NCI-H1436 (cell line): Measurements from ENCODE around the gene RBP5.
"Not testable (repeated sequence)": the region's sequence is repeated elsewhere in the genome, so short reads cannot be mapped to it uniquely, and the experiment has no call there.

ENCODE experiments used
- DNase-seq: peaks from one replicate; lab custom pipeline; 2025; lab: John Stamatoyannopoulos, UW

Gene RBP5

DNA sequence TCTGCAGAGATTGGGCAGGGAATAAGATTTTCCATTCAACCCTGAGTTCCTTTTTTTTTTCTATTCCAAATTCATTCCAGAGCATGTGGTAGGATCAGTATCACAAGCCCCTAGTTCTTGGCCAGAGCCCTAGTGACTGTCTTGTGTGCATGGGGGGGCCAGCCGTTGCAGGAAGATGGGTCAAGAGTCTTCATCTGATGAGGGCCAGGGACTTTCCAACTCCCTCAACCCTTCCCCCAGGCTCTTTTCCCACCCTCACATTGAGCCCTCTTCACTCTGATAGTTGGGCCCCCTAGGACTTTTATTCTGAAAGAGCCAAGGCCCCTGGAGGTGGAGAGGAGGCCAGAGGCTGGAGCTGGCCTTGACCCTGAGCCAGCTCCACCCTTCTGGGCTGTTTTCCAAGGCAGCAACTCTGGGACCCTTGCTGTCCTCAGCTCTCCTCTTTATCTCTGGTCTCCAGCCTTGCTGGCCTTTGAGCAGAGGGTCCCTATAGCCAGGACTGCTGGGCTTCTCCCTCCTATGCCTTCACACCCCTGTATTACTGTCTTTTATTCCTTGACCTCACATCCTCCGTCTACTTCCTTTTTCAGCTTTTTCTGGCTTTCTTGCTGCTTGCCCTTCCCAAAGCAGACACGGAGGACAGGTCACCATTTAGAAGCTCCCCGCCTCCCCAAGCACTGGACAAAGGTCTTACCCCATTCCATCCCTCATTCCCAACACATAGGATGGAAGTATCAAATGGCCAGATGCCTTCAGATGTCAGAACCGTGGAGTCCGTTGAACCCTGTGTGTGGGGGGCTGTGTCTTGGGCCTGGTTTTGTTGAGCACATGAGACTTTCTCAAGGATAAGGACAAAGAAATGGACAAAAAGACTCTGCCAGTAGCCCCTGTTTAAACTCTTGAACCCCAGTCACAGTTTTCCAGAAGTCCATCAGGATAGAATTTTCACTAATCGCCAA, 5.6 kb downstream of the RBP5 start:
- DNase-seq = no peak

DNA sequence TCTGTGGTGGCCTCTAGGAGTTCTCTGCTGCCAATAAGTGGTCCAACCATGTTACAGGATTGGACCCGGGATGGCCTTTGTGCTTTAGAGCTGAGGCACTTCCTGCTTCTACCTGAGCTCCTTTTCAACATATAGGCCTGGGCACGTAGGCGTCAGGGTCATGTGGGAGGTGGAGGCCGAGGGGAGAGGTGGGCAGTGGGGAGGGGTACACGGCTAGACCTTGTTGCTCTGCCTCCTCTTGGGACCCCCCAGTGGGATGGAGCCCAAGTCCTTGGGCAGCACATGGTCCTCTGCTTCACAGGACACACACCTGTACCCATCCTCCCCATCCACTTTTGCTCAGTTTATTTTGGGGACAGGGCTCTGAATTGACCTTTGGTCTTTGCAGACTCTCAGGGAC, 7.4 kb downstream of the RBP5 start:
- no peak for DNase-seq

DNA sequence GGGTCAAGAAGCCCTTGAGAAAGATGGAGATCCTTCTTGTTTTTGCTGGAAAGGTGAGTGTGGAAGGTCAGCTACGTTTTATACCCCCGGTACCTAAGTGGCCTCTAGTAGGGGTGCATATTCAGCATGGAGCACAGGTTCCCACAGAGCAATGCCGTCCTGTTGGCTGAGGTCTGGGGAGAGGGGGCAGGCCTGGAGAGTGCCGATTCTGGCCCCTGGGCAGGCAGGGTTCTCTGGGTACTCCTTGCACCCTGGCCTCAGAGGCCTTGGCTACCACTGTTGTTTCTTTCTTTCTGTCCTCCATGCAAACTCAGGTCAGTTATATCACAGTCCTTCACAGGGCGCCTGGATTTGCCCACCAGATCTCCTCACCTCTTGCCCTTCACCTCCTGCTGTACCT, 8.5 kb downstream of the RBP5 start:
- no peak for DNase-seq

DNA sequence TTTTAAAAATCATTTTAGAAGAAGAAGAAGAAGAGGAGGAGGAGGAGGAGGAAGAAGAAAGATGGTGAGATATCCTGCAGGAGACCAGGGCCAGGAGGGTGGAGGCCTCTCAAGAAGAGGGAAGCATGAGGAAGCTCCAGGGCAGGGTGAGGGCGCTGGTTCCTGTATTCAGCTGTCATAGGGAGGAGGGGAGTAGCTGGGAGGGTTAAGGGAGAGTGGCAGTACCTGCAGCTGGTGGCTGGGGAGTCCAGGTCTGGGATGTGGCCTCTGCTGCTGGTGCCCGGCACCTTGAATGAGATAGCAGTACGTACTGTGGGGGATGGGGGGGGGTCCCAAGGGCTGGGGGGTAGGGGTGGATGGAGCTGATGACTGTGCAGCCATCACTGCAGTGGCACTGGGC, 9.8 kb downstream of the RBP5 start:
- DNase-seq = no peak

DNA sequence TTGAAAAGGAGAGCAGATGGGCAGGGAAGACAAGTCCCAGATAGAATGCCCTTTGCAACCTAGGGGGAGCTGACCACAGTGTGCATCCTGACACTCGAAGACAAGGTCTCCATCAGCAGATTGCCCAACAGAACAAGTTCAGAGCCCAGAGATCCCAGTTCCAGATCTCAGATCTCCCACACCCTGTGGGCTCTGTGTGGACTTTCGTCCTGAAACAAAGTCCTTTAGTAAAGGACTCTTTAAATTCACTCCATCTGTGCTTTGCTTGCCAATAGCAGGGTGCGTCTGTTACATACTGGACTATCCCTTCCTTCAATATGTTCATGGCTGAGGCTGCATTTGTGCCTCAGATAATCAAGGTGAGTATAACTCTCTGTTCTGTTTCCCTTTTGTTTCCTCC, 11.0 kb downstream of the RBP5 start:
- no peak for DNase-seq

DNA sequence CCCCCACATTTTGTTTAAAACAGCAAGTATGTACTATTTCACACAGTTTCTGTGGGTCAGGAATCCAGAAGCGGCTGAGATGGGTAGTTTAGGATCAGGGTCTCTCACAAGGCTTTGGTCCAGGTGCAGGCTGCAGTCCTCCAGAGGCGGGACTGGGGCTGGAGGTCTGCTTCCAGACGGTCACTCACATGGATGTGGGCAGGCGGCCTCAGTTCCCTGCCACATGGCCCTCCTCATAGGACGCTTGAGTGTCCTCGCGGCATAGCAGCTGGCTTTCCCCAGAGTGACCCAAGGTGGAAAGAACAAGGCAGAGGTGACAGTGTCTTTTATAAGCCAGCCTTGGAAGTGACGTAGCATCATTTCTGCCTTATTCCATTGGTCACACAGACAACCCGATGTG, 11.8 kb downstream of the RBP5 start:
- DNase-seq = no peak

DNA sequence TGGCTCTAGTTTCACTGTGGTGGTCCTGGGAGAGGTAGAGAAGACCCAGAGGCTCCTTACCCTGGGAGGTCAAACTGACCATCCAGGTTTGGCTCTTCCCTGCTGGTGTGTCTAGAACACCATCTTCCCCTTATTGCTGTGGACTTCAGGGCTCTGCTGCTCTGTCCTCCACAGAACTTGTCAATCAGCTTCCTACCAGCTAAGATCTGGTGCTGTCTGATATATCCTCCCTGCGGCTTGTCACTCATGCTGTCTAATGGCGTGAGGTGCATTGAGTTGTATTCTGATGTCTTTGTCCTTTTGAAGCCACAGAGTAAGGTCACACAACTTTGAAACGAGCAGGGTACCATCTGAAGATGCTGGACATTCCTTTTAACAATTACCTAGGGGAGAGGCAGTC, 12.5 kb downstream of the RBP5 start:
- no peak for DNase-seq

DNA sequence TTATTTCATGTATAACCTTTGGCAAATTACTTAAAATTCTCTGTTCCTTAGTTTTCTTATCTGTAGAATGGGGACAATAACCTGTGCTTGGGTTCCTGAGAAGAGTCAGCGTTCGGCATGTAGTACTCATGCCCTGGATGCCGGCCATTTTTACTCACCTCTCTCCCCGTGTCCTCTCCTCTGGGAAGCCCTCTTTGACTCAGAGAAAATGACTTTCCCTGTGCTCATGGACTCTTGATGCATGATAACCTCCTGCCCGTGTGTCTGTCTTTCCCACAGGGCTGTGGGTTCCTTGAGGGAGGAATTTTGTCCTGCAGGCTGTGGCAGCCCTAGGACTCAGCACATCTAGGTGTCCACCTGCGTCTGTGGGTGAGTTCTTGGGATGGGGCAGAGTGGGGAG, 13.8 kb downstream of the RBP5 start:
- no peak for DNase-seq

DNA sequence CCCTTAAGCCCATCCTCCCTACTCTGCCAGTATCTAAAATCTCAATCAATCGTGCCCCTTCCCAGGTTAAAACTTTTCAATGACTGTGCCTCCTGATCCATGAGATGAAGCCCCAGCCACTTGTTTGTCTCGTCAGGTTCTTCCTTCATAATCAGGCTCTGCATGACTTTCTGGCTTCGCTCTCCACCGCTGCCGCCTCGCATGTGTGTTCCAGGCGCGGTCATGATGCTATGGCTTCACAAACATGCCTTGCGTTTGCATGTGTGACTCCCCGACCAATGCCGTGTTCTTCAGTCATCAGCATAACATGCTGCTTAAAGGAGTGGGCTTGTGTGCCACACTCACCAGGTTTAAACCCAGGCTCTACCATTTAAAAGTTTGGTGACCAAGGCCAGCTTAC, 14.7 kb downstream of the RBP5 start:
- no peak for DNase-seq

DNA sequence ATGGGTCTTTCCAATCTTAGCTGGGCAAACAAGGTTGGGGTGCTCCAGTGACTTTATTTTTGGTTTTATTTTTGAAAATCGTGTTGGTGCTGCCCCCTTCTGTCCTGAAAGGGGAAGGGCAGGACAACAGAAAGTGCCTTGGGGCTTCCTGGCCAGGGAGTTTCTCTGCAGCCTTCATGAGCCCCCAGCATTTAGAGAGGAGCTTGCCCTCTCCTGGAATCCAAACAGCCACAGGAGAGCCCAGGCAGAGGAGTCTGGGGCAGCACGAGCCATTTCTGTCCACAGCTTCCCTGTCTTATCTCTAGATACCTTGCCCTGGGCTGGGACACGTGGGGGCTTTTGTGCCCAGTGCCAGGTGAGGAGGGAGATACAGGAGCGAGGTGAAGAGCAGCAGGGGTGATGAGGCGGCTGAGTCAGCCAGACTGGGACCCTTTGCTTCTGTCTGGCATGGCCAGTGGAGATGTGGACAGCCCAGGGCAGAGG, 15.3 kb downstream of the RBP5 start:
- DNase-seq = peak; percentile 4

DNA sequence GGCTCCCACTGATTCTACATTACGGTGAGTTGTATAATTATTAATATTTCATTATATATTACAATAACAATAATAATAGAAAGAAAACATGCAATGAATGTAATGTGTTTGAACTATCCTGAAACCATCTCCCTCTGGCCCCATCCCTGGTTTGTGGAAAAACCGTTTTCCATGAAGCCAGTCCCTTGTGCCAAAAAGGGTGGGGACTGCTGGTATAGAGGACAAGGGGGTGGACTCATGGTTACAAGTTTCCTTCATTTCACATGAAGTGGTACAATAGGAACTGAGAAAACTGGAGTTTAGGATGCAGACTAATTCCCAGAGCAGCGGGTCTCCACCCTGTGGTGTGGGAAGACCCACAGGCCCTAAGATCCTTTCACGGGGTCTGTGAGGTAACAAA, 16.6 kb downstream of the RBP5 start:
- no peak for DNase-seq

DNA sequence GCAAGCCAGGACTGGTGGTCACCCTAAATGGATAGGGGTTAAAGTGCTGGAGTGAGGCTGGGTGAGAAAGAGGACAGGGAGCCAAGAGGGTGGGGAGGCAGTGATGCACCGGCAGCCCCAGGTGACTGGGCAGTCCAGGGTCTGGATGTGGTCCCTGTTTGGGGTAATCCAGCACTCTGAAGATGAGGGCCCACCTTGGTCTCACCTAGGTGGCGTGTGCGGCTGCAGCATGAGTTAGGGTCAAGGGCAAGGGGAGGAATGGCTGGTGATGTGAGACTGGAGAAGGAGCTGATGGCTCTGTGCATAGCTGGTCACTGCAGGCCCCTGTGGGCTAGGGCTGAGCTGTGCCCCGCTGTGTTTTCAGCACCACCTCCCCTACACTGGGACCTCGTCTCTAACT, 18.0 kb downstream of the RBP5 start:
- no peak for DNase-seq

DNA sequence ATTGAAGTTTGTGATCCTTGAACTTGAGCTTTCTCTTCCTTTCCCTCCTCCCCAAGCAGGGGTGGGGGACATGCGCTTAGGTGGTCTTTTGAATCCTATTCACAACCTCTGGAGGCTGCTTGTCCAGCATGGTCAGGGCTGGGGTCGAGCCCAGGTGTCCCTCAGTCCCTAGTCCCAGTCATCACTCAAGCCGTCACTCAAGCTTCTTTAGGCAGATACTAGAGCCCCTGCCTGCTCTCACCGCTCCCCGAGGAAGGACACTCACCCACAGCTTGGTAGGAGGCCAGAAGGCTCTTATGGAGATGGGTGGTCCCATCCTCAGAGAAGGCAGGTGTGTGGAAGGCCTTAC, 19.1 kb downstream of the RBP5 start:
- no peak for DNase-seq

DNA sequence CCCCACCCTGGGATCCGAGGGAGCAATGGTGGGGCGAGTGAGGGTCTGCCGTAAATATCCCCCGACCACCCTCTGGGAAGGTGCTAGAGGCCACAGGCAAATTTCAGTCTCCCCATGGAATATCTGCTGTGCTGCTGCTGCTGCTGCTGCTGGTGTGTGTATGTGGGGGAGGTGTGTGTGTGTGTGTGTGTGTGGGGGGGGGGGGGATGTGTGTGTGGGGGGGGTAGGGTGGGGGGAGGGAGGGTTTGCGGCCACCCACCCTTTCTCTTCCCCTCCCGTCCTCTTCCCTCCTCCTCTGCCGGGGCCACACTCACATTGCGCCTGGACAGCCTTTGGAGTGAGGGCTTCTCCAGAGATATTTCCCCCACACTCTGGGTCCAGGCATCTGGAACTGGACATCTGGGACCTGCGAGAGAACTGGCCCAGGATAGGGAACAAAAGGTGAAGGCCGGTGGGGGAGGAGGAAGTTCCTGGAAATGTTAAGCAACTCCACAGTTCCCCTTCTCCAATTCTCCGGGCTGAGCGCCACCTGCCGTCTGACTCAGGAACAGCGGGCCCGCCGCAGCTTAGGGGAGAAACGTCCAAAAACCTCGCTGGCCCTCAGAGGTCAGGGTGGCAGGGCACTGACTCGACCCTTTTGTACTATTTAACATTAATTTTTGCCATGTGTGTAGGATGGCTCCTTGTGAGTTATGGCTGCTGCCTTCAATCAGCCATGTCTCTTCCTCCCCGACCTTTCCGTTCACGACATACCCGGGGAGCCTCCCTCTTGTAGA, 19.7 kb downstream of the RBP5 start, which contains the start of gene C1RL:
C1RL (minus strand) TSS at position 419 of the 776 bp plus-strand sequence; CDS start at position 385, 34 bp downstream.
- peak; percentile 47 for DNase-seq

DNA sequence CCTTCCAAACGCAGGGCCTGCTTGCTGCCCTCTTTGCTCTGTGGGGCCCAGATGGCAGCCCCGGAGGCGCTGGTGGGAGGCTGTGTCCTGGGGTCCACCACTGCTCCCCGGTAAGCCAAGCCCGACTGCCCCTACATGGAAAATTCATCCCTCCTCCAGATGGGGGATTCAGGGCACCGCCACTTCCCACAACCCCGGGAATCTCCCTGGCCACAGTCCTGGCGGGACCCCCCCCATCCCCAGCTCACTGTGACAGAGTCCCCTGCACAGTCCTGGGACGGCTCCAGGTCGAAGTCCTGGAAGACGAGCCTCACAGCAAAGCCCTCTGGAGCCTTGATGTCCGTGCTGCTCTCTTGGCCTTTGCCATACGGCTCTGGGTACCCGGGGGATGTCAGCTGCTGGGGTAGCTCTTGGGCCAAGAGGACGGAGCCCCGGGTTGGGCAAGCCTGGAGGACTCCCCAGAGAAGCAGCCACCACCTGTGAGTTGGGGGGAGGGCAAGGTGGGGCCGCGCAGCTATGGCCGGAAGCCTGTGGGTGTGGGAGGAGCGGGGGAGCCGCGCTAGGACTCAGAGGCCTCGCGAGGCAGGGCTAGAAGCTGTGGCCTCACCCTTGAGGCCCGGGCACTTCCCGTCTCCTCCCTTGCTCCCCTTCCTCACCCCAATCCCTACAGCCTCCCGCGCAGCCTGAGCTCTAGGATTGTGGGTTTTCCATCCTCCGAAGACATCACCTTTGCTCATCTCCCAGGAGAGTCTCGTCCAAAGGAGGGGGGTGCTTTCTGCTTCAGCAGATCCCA, 20.5 kb downstream of the RBP5 start:
- DNase-seq = peak; percentile 37

DNA sequence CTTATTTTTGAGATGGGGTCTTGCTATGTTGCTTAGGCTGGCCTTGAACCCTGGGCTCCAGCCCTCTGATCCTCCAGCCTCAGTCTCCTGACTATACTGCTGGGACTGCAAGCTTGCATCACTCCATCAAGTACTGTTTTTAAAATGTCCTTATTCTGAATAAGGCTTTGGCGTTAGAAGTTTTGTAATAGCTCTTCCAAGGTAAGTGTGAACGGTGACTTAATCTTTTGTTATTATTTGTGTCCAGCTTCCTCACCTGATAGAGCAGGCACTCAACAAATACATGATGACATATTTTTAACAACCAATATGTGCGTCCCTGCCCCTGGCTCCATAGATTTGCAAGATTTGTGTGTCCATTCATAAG, 21.1 kb downstream of the RBP5 start:
- no peak for DNase-seq

DNA sequence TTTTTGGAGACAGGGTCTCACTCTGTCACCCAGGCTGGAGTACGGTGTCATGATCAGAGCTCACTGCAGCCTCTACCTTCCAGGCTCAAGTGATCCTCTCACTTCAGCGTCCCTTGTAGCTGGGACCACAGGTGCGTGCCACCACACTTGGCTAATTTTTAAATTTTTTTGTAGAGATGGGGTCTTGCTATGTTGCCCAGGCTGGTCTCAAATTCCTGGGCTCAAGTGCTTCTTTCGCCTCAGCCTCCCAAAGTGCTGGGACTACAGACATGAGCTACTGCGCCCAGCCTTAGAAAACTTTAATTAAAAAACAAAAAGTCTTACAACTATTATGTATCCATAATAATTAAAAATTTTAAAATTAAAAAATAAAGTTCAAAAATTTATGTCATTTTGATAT, 21.5 kb downstream of the RBP5 start:
- DNase-seq = not testable (repeated sequence)

DNA sequence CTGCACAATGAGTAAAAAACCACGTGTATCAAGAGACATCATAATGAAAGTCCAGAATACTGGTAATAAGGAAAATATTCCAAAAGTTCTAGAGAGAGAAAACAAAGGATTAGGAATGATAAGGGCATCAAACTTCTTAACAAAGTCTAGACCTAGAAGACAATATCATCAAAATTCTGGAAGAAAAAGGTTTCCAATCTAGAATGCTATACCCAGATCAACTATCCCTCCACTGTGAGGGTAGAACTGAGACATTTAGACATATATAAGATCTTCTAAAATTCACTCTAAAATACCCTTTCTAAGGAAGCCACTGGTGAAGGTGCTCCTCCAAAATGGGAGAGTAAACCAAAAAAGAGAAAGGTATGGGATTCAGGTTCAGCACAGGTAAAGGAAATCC, 22.6 kb downstream of the RBP5 start:
- DNase-seq = no peak

DNA sequence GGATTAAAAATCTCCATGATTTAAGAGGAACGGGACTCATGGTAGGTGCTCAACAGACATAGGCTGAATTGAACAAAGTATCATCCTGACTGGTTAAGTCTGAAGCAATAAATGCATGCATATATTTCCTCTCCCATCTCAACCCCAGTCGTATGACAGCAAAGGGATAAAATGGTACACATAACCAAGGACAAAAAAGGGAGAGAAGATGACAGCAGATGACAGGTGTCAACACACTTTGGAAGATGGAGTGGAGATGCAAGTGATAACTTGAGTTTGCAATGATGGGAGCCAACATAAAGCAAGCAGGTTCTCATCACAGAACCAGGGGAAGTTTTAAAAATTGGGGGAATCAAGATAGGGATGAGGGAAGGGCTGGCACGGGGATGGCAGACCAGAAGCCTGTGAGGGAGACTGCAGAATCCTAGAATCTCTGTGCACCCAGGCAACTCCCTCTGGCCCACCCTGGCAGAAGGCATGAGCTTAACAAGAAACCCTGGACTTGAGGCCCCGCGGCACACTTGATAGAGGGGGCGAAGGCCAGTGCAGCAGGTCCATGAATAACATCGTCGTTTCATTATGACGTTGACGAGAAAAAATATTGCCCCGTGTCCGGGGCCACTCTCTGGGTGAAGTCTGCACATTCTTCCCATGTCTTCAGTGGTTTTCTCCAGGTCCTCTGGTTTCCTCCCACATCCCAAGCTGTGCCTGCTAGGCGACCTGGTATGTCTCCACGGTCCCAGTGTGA, 24.7 kb downstream of the RBP5 start:
- no peak for DNase-seq

DNA sequence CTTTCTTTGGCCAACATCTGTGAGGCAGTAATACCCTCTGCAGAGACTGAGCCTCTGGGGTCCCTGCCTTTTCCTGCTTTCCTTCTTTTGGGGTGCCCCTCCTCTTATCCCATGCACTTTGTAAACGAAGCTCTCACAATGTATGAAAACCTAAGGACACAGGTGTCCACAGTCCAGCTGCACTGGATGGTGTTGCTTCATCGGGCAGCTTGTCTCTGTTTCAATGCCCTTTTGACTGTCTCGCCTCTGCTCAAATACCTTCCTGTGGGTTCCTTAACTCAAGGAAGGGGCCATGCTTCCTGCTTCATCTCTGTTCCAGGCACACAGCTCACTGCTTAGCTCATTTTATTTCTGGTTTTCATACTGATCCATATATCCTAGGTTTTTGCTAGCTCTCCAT, 26.1 kb downstream of the RBP5 start:
- no peak for DNase-seq

DNA sequence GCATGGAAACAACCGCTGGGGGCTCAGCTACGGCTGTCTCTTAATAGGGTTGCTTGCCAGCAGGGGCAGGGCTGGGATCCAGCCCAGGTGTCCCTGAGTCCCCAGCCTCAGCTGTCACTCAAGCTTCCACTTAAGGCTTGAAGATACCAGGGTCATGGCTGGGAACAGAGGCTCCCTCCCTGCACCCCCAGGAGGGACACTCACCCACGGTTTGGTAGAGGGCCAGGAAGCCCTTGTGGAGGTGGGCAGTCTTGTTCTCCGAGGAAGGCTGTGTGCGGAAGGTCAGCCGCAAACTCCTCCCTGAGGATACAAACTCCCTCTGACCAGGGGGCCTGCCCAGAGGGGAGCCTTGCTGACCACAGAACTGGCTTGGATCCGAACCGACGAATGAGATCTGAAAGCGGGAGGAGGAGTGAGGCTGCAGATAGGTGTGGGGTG, 27.0 kb downstream of the RBP5 start:
- DNase-seq = no peak
